Karpas-422 (cell line): ENCODE results near the gene SIN3B. TPM values are rescaled to one million over a fixed set of nuclear protein-coding genes. Genes with fewer than 3 reads are reported as not detected.
A peak's percentile ranks its signal among the peaks of the same experiment; 100 is the strongest.

ENCODE experiments used
- DNase-seq: peaks from one replicate; pipeline ENCODE4 v3.0.0-alpha.2; 2015
- H2AFZ ChIP-seq: fragments of 200-600 bp; sonication (generic); 2 replicates; pipeline ENCODE4 v1.6.1; 2014; ENCODE audit warnings: antibody characterized with exemption, low read length, mixed read lengths
- H3K27ac ChIP-seq: fragments of 200-600 bp; sonication (generic); 2 replicates; pipeline ENCODE4 v1.5.1; 2014; ENCODE audit warnings: mild to moderate bottlenecking, low read length, moderate library complexity
- H3K27me3 ChIP-seq: fragments of 200-600 bp; sonication (generic); 2 replicates; pipeline ENCODE4 v1.6.1; 2014; ENCODE audit warnings: low read length, mixed read lengths
- H3K36me3 ChIP-seq: fragments of 200-600 bp; sonication (generic); 2 replicates; pipeline ENCODE4 v1.6.1; 2014; ENCODE audit warnings: low read length, mixed read lengths; ENCODE audit not compliant: insufficient read depth
- H3K4me1 ChIP-seq: fragments of 200-600 bp; sonication (generic); 2 replicates; pipeline ENCODE4 v1.6.1; 2014; ENCODE audit warnings: mild to moderate bottlenecking, low read length, mixed read lengths
- H3K4me2 ChIP-seq: fragments of 200-600 bp; sonication (generic); 2 replicates; pipeline ENCODE4 v1.6.1; 2014; ENCODE audit warnings: low read length, low read depth, mild to moderate bottlenecking; ENCODE audit not compliant: poor library complexity, severe bottlenecking
- H3K4me3 ChIP-seq: fragments of 200-600 bp; sonication (generic); 2 replicates; pipeline ENCODE4 v1.5.1; 2014; ENCODE audit warnings: mild to moderate bottlenecking, antibody characterized with exemption, low read length, mixed read lengths
- H3K79me2 ChIP-seq: fragments of 200-600 bp; sonication (generic); 2 replicates; pipeline ENCODE4 v1.6.1; 2014; ENCODE audit warnings: mild to moderate bottlenecking, low read length, mixed read lengths
- H3K9ac ChIP-seq: fragments of 200-600 bp; sonication (generic); 2 replicates; pipeline ENCODE4 v1.6.0; 2014; ENCODE audit warnings: low read length
- H3K9me2 ChIP-seq: fragments of 200-600 bp; sonication (generic), shearing (Covaris generic); replicated peaks from 2 replicates; pipeline ENCODE4 v1.6.0; 2014; ENCODE audit warnings: mild to moderate bottlenecking, low read length, moderate library complexity; ENCODE audit not compliant: insufficient read depth
- H3K9me3 ChIP-seq: fragments of 300-700, 200-600 bp; sonication (generic); 2 replicates; pipeline ENCODE4 v1.6.1; 2014; ENCODE audit warnings: low read length, mixed read lengths
- H4K20me1 ChIP-seq: fragments of 200-600 bp; sonication (generic); 2 replicates; pipeline ENCODE4 v1.6.1; 2014; ENCODE audit warnings: mild to moderate bottlenecking, antibody characterized with exemption, low read length, low read depth; ENCODE audit not compliant: insufficient read depth
- total RNA-seq: library from RNA; depleted of rRNA; stranded (reverse); fragments of >200 nt; shearing (Covaris generic); gene quantifications from 2 replicates; pipeline ENCODE4 v1.2.3, GENCODE V29; 2014; ENCODE audit warnings: low replicate concordance

Gene SIN3B
- total RNA-seq, 1 experiment from 2014 or later = 19.4 TPM

- H3K9me2 ChIP-seq = no peaks in the 10 kb centered on the region
- H3K27ac ChIP-seq = no peak overlapping the region
- no peak overlapping the region for H2AFZ ChIP-seq
- H3K4me1 ChIP-seq = no peaks in the 10 kb centered on the region
- H3K36me3 ChIP-seq = no peaks in the 10 kb centered on the region
- H3K9ac ChIP-seq = no peak overlapping the region
- H3K4me2 ChIP-seq = no peak overlapping the region
- no peaks in the 10 kb centered on the region for H3K9me3 ChIP-seq
- DNase-seq = no peak
- no peaks in the 10 kb centered on the region for H3K79me2 ChIP-seq
- H4K20me1 ChIP-seq = no peaks in the 10 kb centered on the region
- no peaks in the 10 kb centered on the region for H3K27me3 ChIP-seq
- H3K4me3 ChIP-seq = no peak overlapping the region
Measured at GRCh38 chr19:16814526-16815100, 14.6 kb upstream of the SIN3B start.

DNA sequence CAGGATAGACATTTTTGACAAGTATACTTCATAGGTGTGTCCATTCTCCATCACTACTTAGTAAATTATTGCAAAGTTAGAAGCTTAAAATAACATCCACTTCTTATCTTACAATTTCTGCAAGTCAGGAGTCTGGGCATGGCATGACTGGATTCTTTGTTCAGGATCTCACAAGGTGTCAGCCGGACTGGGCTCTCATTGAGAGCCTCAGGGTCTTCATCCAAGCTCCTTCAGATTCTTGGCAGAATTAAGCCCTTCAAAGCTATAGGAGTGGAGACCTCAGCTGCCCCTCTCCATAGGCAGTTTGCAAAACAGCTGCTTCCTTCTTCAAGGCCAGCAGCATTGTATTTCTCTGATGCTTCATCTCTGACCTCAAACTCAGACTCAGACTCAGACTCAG lies 9.1 kb upstream of the SIN3B start:
- H3K4me2 ChIP-seq = no peak overlapping the region
- no peaks in the 10 kb centered on the region for H3K27me3 ChIP-seq
- H3K9ac ChIP-seq = no peak overlapping the region
- H3K4me3 ChIP-seq = no peak overlapping the region
- no peaks in the 10 kb centered on the region for H3K4me1 ChIP-seq
- H3K79me2 ChIP-seq = no peaks in the 10 kb centered on the region
- H3K36me3 ChIP-seq = no peaks in the 10 kb centered on the region
- no peaks in the 10 kb centered on the region for H3K9me2 ChIP-seq
- no peak for DNase-seq
- H2AFZ ChIP-seq = no peak overlapping the region
- no peaks in the 10 kb centered on the region for H3K9me3 ChIP-seq
- H3K27ac ChIP-seq = no peak overlapping the region
- no peaks in the 10 kb centered on the region for H4K20me1 ChIP-seq

GRCh38 chr19:16821081-16821480 lies 8.1 kb upstream of the SIN3B start:
- Histone ChIP-seq H2AFZ (no peak overlapping the region), H3K9me3 (no peaks in the 10 kb centered on the region), H4K20me1 (no peaks in the 10 kb centered on the region), H3K36me3 (no peaks in the 10 kb centered on the region), H3K9ac (no peak overlapping the region), H3K4me2 (no peak overlapping the region), H3K27me3 (no peaks in the 10 kb centered on the region), H3K4me3 (no peak overlapping the region), H3K9me2 (no peaks in the 10 kb centered on the region), H3K27ac (no peak overlapping the region), H3K79me2 (no peaks in the 10 kb centered on the region), H3K4me1 (no peaks in the 10 kb centered on the region)
- DNase-seq = no peak

- H2AFZ ChIP-seq = no peak overlapping the region
- no peaks in the 10 kb centered on the region for H4K20me1 ChIP-seq
- DNase-seq = no peak
- no peak overlapping the region for H3K27ac ChIP-seq
- H3K9me3 ChIP-seq = no peaks in the 10 kb centered on the region
- no peaks in the 10 kb centered on the region for H3K36me3 ChIP-seq
- H3K27me3 ChIP-seq = peaks cover 3% of the 10 kb centered on the region; the same call in 1 of the 2 replicates
- H3K4me2 ChIP-seq = no peak overlapping the region
- no peak overlapping the region for H3K9ac ChIP-seq
- H3K4me3 ChIP-seq = no peak overlapping the region
- no peaks in the 10 kb centered on the region for H3K79me2 ChIP-seq
- no peaks in the 10 kb centered on the region for H3K4me1 ChIP-seq
- no peaks in the 10 kb centered on the region for H3K9me2 ChIP-seq
Measured at GRCh38 chr19:16822648-16823047, 6.5 kb upstream of the SIN3B start.

DNA sequence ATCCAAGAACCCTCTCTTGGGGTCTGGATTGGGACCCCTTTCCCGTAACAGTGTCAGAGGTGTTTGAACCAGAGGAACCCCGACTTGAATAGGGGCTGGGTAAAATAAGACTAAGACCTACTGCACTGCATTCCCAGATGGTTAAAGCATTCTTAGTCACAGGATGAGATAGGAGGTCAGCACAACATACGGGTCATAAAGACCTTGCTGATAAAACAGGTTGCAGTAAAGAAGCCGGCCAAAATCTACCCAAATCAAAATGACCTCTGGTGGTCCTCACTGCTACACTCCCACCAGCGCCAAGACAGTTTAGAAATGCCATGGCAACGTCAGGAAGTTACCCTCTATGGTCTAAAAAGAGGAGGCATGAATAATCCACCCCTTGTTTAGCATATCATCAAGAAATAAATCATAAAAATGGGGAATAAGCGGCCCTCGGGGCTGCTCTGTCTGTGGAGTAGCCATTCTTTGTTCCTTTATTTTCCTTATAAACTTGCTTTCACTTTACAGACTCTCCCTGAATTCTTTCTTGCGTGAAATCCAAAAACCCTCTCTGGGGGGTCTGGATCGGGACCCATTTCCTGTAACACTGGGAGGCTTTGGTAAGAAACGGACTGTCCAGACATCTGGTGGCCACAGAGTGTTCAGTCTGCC lies 4.4 kb upstream of the SIN3B start:
- Histone ChIP-seq H3K79me2 (peaks cover 4% of the 10 kb centered on the region), H3K27me3 (peaks cover 3% of the 10 kb centered on the region; the same call in 1 of the 2 replicates), H3K36me3 (no peaks in the 10 kb centered on the region), H3K4me3 (no peak overlapping the region), H3K9me2 (no peaks in the 10 kb centered on the region), H2AFZ (no peak overlapping the region), H3K9ac (no peak overlapping the region), H3K27ac (no peak overlapping the region), H4K20me1 (0 out of 2 replicates have a peak, but pooled peaks cover under 1% of the 10 kb centered on the region), H3K4me1 (peaks cover 6% of the 10 kb centered on the region), H3K4me2 (no peak overlapping the region), H3K9me3 (no peaks in the 10 kb centered on the region)
- DNase-seq = no peak

DNA sequence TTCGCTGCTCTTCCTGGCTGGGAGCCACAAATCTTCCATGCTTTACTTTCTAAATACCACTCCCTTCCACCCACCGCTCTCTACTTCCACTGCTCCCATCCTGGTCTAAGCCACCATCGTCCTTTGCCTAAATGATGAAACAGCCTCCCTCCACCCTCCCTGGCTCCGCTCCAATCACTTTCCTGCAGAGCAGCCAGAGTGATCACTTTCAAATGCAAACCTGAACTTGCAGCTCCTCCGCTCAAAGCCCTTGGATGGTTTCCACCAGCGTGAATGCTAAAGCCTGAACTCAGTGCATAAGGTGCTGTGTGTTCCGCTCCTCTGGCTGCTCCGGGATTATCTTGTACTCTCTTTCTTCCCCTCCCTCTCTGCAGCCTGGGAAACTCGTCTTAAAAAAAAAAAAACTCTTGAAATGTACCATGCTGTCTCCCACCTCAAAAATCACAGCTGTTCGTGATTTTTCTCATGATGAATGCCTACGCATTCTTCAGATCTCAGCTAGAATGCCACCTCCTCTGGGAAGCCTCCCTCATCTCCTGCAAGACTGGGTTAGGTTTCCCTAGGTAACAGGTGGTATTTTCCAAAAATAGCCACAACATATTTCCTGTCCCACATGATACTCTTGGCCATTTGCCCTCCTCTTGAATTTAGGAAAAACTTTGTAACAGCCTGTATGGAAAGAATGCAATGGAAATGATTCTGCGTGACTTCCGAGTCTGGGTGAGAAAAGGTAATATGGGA lies 3.7 kb upstream of the SIN3B start:
- DNase-seq = no peak
- Histone ChIP-seq H4K20me1 (0 out of 2 replicates have a peak, but pooled peaks cover 3% of the 10 kb centered on the region), H3K27me3 (peaks cover 3% of the 10 kb centered on the region; the same call in 1 of the 2 replicates), H3K9me3 (no peaks in the 10 kb centered on the region), H3K4me2 (no peak overlapping the region), H2AFZ (no peak overlapping the region), H3K9ac (no peak overlapping the region), H3K9me2 (no peaks in the 10 kb centered on the region), H3K4me1 (peaks cover 13% of the 10 kb centered on the region), H3K4me3 (no peak overlapping the region), H3K36me3 (no peaks in the 10 kb centered on the region), H3K79me2 (peaks cover 11% of the 10 kb centered on the region), H3K27ac (no peak overlapping the region)

GRCh38 chr19:16829822-16830289 lies 658 bp downstream of the SIN3B start:
- peak overlapping the region; percentile 100 for H3K4me3 ChIP-seq
- H3K27me3 ChIP-seq = peaks cover 3% of the 10 kb centered on the region; the same call in 1 of the 2 replicates
- no peak overlapping the region for H3K27ac ChIP-seq
- no peaks in the 10 kb centered on the region for H3K9me3 ChIP-seq
- peak overlapping the region; percentile 99 for H3K4me2 ChIP-seq
- H3K9ac ChIP-seq = peak overlapping the region; percentile 95
- H3K36me3 ChIP-seq = peaks cover 20% of the 10 kb centered on the region; the same call in 1 of the 2 replicates
- peak overlapping the region; percentile 36; the same call in 1 of the 2 replicates for H2AFZ ChIP-seq
- H3K9me2 ChIP-seq = no peaks in the 10 kb centered on the region
- DNase-seq = peak; percentile 42
- peaks cover 17% of the 10 kb centered on the region for H3K79me2 ChIP-seq
- H3K4me1 ChIP-seq = peaks cover 17% of the 10 kb centered on the region
- 0 out of 2 replicates have a peak, but pooled peaks cover 3% of the 10 kb centered on the region for H4K20me1 ChIP-seq

DNA sequence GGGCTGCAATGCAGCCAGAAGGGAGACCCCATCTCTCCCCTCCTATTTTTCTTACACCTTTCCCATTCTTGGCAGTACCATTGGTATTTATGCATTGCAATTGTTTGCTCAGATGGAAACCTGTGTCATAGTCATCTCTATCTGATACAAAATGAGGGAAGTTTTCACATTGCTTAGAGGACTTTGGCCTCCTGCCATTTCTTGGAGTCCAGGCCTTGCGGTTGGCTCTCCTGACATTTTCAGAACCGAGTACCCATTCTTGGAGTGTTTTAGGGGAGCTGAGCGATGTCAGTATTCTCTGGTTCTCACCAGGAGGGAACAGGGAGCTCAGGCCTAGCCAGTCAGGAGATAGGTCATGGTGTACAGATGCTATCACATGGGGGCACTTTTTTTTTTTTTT lies 1.5 kb downstream of the SIN3B start:
- H3K9ac ChIP-seq = peak overlapping the region; percentile 95
- no peak for DNase-seq
- peaks cover 3% of the 10 kb centered on the region; the same call in 1 of the 2 replicates for H3K27me3 ChIP-seq
- no peak overlapping the region for H3K27ac ChIP-seq
- H3K4me1 ChIP-seq = peaks cover 17% of the 10 kb centered on the region
- peaks cover 17% of the 10 kb centered on the region for H3K79me2 ChIP-seq
- peaks cover 20% of the 10 kb centered on the region; the same call in 1 of the 2 replicates for H3K36me3 ChIP-seq
- H4K20me1 ChIP-seq = 0 out of 2 replicates have a peak, but pooled peaks cover 3% of the 10 kb centered on the region
- no peak overlapping the region for H2AFZ ChIP-seq
- peak overlapping the region; percentile 100 for H3K4me3 ChIP-seq
- no peaks in the 10 kb centered on the region for H3K9me3 ChIP-seq
- peak overlapping the region; percentile 99 for H3K4me2 ChIP-seq
- H3K9me2 ChIP-seq = no peaks in the 10 kb centered on the region
